CD4-positive, alpha-beta memory T cell (primary cell): Measurements from ENCODE around the gene DIP2C. TPM values are rescaled to one million over a fixed set of nuclear protein-coding genes. Genes with fewer than 3 reads are reported as not detected.
"Not testable (repeated sequence)": the region's sequence is repeated elsewhere in the genome, so short reads cannot be mapped to it uniquely, and the experiment has no call there.

Experiments
- CTCF ChIA-PET: fragments of 350-600 bp; sonication (Branson Sonifier 250); formaldehyde crosslinking; loops from one replicate; lab custom pipeline; 2021; ENCODE audit warnings: inconsistent platforms; ENCODE audit not compliant: partially characterized antibody; lab: Charles Lee
- POLR2A ChIA-PET: fragments of 350-600 bp; sonication (Branson Sonifier 250); formaldehyde crosslinking; loops from one replicate; lab custom pipeline; 2021; ENCODE audit not compliant: partially characterized antibody; lab: Charles Lee
- DNase-seq, 5 donors: peaks; one replicate each; pipeline versions ENCODE4 v3.0.0 to v3.0.0-alpha.2; 2020 to 2022; ENCODE audit warnings: mixed read lengths in 1 of 5
- H3K27ac ChIP-seq: one replicate; pipeline ENCODE4 v1.7.0; 2013; ENCODE audit warnings: low read depth, low read length
- H3K27me3 ChIP-seq: 2 replicates; pipeline ENCODE4 v1.7.0; 2013; ENCODE audit warnings: mild to moderate bottlenecking, low read length, moderate library complexity; ENCODE audit not compliant: insufficient read depth
- H3K36me3 ChIP-seq: 2 replicates; pipeline ENCODE4 v1.7.0; 2013; ENCODE audit warnings: mild to moderate bottlenecking, low read length, moderate library complexity; ENCODE audit not compliant: insufficient read depth
- H3K4me1 ChIP-seq: 2 replicates; pipeline ENCODE4 v1.7.0; 2013; ENCODE audit warnings: mild to moderate bottlenecking, low read length, moderate library complexity; ENCODE audit not compliant: insufficient read depth
- H3K4me3 ChIP-seq, 2 donors: one replicate each; pipeline ENCODE4 v1.7.0; 2013; ENCODE audit warnings: low read length in 2 of 2, mild to moderate bottlenecking in 1 of 2
- H3K9me3 ChIP-seq, 2 donors: one replicate each; pipeline ENCODE4 v1.7.0; 2013; ENCODE audit warnings: low read length in 2 of 2, control low read depth in 1 of 2; ENCODE audit not compliant: control insufficient read depth in 1 of 2
- H3K27ac Mint-ChIP-seq, 7 donors: one replicate each; pipeline ENCODE4 v1.8.0; 2020 to 2021; ENCODE audit warnings: mixed read lengths in 7 of 7, mild to moderate bottlenecking in 6 of 7, inconsistent platforms in 3 of 7, moderate library complexity in 3 of 7
- H3K27me3 Mint-ChIP-seq, 2 donors: one replicate each; pipeline ENCODE4 v1.8.0; 2020 to 2021; ENCODE audit warnings: mixed read lengths in 2 of 2
- H3K36me3 Mint-ChIP-seq, 2 donors: one replicate each; pipeline ENCODE4 v1.8.0; 2020 to 2021; ENCODE audit warnings: mixed read lengths in 2 of 2, inconsistent platforms in 1 of 2, mild to moderate bottlenecking in 1 of 2
- H3K4me1 Mint-ChIP-seq, 4 donors: one replicate each; pipeline ENCODE4 v1.8.0; 2020 to 2021; ENCODE audit warnings: mixed read lengths in 4 of 4, mild to moderate bottlenecking in 1 of 4
- H3K4me3 Mint-ChIP-seq, 8 donors: one replicate each; pipeline ENCODE4 v1.8.0; 2020 to 2021; ENCODE audit warnings: mixed read lengths in 8 of 8, mild to moderate bottlenecking in 7 of 8, moderate library complexity in 6 of 8, inconsistent platforms in 3 of 8
- H3K9me3 Mint-ChIP-seq, 8 donors: one replicate each; pipeline ENCODE4 v1.8.0; 2020 to 2021; ENCODE audit warnings: mixed read lengths in 8 of 8, mild to moderate bottlenecking in 5 of 8, inconsistent platforms in 3 of 8, moderate library complexity in 1 of 8
- intact Hi-C: fragments of 100-400 bp; cut with micrococcal nuclease; formaldehyde crosslinking; loops from one replicate; pipeline ENCODE4 v1.15.1; 2023
- polyA plus RNA-seq, 2 donors: library from polyadenylated mRNA; unstranded; fragments of 300-500 nt; fragmentation: Illumina TruSeq; gene quantifications; one replicate each; pipeline ENCODE4 v1.2.3, GENCODE V29; 2021
- total RNA-seq, 2 experiments: library from RNA; stranded (reverse); gene quantifications; one replicate each; pipeline ENCODE4 v1.2.3, GENCODE V29; 2021

DIP2C gene
- total and polyA plus RNA-seq, 4 experiments from 2014 or later = 1.1 to 6.0 (median 3.9) TPM

DNA sequence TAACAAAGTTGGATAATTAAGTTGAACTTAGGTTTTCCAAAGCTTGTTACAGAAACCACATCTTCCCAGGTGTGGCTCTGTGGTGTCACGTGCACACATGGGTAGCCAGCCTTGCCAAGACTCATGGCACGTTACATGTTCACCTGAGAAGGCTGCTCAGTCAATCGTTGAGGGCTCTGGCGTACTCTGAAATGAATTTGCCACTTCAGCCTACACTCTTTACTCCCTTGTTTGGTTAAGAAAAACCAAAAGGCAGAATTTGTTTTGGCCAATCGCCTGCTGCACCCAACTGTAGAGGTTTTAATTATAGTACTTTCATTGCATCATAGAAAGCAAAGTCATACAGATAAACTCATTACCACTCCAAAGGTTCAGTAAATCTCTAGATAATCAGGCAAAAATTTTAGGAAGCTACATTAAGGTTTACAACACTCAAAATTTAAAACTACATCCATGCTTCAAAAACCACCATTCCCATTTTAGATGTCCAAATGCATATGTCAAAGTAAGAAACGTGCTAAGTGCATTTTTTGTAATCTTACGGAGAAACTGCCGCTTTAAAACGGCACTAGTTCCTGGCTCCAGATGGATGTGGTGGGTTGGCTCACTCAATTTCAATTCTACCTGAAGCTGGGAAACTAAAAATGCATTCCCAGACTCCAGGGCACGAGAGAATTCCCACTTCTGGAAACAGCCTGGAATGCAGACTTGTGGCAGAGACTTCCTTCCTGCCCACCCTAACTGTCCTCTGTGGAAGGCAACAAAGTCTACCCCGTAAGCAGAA is 88.4 kb downstream of the DIP2C start:
- H3K4me3 ChIP-seq = no peak overlapping the region
- no peak overlapping the region for H3K4me3 Mint-ChIP-seq
- no peak for DNase-seq
- H3K27me3 ChIP-seq = peaks cover 5% of the 10 kb centered on the region
- H3K4me1 Mint-ChIP-seq = peaks cover 0 to 1% (median 0%) of the 10 kb centered on the region in 4 donors
- no peaks in the 10 kb centered on the region for H3K4me1 ChIP-seq
- no peak overlapping the region for H3K27ac ChIP-seq
- CTCF ChIA-PET = no interaction called here
- intact Hi-C loops = no loop called here
- H3K36me3 ChIP-seq = no peaks in the 10 kb centered on the region
- H3K9me3 ChIP-seq = no peaks in the 10 kb centered on the region
- no peaks in the 10 kb centered on the region for H3K36me3 Mint-ChIP-seq
- POLR2A ChIA-PET = no interaction called here
- H3K9me3 Mint-ChIP-seq = no peaks in the 10 kb centered on the region
- no peak overlapping the region for H3K27ac Mint-ChIP-seq
- peaks cover 1 to 5% of the 10 kb centered on the region in 2 donors for H3K27me3 Mint-ChIP-seq

DNA sequence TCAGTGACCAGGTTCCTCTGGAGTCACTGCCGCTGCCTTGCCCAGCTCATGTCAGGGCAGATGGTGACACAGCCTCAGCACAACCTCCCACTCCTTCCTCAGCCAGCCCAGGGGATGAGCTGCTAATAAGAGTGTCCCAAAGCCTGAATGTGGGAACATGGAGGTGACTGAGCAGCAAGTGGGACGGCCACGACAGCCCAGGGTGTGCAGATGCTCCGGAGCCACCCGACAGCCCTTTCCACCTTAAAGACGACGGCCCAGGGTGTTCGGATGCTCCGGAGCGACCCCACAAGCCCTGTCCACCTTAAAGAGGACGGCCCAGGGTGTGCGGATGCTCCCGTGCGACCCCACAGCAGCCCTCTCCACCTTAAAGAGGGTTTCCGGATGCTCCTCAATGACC is 89.2 kb downstream of the DIP2C start:
- Histone ChIP-seq H3K9me3 (no peaks in the 10 kb centered on the region), H3K27me3 (peaks cover 5% of the 10 kb centered on the region), H3K27ac (no peak overlapping the region), H3K4me3 (no peak overlapping the region), H3K36me3 (no peaks in the 10 kb centered on the region), H3K4me1 (no peaks in the 10 kb centered on the region)
- POLR2A ChIA-PET = no interaction called here
- DNase-seq = no peak
- CTCF ChIA-PET = no interaction called here
- Mint-ChIP-seq H3K9me3 (no peaks in the 10 kb centered on the region), H3K4me1 (no peaks in the 10 kb centered on the region), H3K36me3 (no peaks in the 10 kb centered on the region), H3K27ac (no peak overlapping the region), H3K27me3 (peaks cover 1 to 5% of the 10 kb centered on the region in 2 donors), H3K4me3 (no peak overlapping the region)
- intact Hi-C loops = no loop called here

DNA sequence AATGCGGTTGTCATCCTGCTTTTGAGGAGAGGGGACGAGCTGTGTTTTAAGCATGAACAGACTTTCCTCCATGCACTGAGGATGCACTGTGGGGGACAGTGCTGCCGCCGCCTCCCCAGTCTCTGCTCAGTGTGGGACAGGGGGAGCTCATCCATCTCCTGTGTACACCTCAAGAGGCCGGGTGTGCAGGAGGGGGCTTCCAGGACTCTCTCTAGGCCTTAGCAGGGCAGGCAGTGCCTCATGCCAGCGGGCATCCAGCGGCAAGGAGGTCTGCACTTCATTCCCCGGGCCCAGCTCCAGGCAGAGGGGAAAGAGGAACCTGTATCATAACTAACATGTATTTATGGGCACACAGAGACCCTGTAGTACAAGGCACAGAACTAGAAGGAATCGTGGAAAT is 89.7 kb downstream of the DIP2C start:
- Mint-ChIP-seq H3K9me3 (no peaks in the 10 kb centered on the region), H3K27me3 (peaks cover 1 to 5% of the 10 kb centered on the region in 2 donors), H3K27ac (no peak overlapping the region), H3K4me1 (no peaks in the 10 kb centered on the region), H3K36me3 (no peaks in the 10 kb centered on the region), H3K4me3 (no peak overlapping the region)
- Histone ChIP-seq H3K27ac (no peak overlapping the region), H3K4me1 (no peaks in the 10 kb centered on the region), H3K27me3 (peaks cover 5% of the 10 kb centered on the region), H3K9me3 (no peaks in the 10 kb centered on the region), H3K36me3 (no peaks in the 10 kb centered on the region), H3K4me3 (no peak overlapping the region)
- POLR2A ChIA-PET = no interaction called here
- no peak for DNase-seq
- intact Hi-C loops = no loop called here
- CTCF ChIA-PET = no interaction called here

DNA sequence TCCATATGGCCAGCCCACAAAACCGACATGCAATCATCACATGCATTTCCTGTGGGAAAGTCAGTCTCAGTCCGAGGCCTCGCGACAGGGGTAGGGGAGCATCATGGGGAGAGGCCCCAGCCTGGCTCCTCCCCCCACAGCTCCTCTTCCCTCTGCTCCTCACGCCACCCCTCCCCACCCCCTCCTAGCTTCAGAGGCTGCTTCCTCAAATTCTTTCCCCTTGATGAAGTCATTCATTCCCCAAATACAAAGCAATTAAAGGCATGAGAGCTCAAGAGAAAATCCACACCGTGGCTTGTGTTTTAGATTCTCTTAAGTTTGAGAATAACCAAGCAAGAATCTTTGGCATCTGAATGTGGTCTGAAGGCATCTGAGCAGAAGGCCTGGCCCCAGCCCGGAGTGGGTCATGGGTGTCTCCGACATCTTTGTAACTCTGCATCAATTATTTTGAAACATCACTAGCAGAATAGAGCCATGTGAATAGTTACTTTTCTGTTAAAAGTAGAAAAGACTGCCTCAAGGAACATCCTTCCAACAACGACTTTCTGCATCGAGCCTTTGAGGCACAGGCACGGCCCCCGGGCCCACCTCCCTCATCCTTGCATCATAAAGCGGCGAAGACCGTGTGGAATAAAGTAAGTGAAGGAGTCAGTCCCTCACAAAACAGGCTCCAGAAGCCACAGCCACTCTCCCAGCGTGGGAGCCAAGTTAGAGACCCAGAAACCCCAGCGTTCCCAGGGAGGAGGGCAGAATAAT is 90.9 kb downstream of the DIP2C start:
- no peaks in the 10 kb centered on the region for H3K4me1 ChIP-seq
- no peak for DNase-seq
- H3K27ac ChIP-seq = no peak overlapping the region
- H3K27ac Mint-ChIP-seq = no peak overlapping the region
- no peak overlapping the region for H3K4me3 ChIP-seq
- H3K9me3 ChIP-seq = no peaks in the 10 kb centered on the region
- POLR2A ChIA-PET = no interaction called here
- intact Hi-C loops = no loop called here
- no peaks in the 10 kb centered on the region for H3K36me3 Mint-ChIP-seq
- no peaks in the 10 kb centered on the region for H3K36me3 ChIP-seq
- H3K4me1 Mint-ChIP-seq = no peaks in the 10 kb centered on the region
- H3K27me3 Mint-ChIP-seq = peaks cover 1 to 3% of the 10 kb centered on the region in 2 donors
- H3K4me3 Mint-ChIP-seq = no peak overlapping the region
- CTCF ChIA-PET = no interaction called here
- peaks cover 5% of the 10 kb centered on the region for H3K27me3 ChIP-seq
- no peaks in the 10 kb centered on the region for H3K9me3 Mint-ChIP-seq

DNA sequence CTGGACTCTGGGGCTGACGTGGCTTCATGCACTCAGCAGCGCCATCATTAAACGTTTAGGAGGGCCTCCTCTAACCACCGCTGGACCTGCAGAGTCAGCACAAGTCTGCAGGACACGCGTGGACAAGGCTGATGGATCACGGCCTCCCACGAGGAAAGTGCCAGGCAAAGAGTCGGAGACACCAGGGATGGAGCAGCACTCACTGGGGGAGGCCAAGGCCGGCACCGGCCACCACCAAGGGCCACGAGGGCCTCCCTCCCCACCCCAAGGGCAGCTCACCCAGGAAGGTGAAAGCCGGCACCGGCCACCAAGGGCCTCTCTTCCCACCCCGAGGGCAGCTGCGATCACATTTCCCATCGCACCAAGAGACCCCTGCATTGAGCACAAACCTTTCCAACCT is 91.5 kb downstream of the DIP2C start:
- ChIA-PET CTCF (no interaction called here), POLR2A (no interaction called here)
- no peaks in the 10 kb centered on the region for H3K36me3 ChIP-seq
- no peak overlapping the region for H3K4me3 Mint-ChIP-seq
- no peaks in the 10 kb centered on the region for H3K4me1 ChIP-seq
- no peaks in the 10 kb centered on the region for H3K4me1 Mint-ChIP-seq
- peaks cover 3 to 5% of the 10 kb centered on the region in 2 donors for H3K27me3 Mint-ChIP-seq
- no peaks in the 10 kb centered on the region for H3K9me3 ChIP-seq
- intact Hi-C loops = no loop called here
- no peaks in the 10 kb centered on the region for H3K36me3 Mint-ChIP-seq
- H3K27me3 ChIP-seq = peaks cover 5% of the 10 kb centered on the region
- H3K4me3 ChIP-seq = no peak overlapping the region
- DNase-seq = no peak
- H3K9me3 Mint-ChIP-seq = no peaks in the 10 kb centered on the region
- no peak overlapping the region for H3K27ac ChIP-seq
- no peak overlapping the region for H3K27ac Mint-ChIP-seq

DNA sequence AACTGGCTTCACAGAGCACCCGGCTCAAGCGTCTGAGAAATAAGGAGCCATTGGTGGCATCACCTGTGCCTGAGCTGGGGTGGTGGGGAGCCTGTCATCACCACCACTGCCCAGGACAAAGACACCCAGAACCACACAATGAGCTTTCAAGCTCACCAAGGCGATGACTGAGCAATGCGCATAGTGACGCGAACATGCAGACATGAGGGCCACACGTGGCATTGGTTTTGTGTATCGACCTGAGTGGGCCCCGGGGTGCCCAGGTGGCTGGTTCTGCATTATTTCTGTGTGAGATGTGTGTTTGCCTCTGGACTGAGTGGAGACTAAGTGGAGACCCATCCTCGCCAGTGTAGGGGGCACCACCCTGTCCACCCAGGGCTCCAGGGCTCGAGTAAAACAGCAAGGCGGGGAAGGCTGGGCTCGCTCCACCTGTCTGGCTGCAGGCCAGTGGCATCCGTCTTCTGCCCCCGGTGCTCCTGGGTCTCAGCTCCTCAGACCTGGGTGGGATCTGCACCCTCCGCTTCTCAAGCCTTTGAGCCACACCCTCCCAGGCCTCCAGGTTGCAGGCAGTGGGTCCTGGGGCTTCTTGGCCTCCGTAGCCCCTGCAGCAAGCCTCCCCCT is 92.6 kb downstream of the DIP2C start:
- H3K9me3 Mint-ChIP-seq = no peaks in the 10 kb centered on the region
- no peaks in the 10 kb centered on the region for H3K4me1 Mint-ChIP-seq
- no peaks in the 10 kb centered on the region for H3K36me3 ChIP-seq
- H3K27ac Mint-ChIP-seq = no peak overlapping the region
- H3K4me3 ChIP-seq = no peak overlapping the region
- intact Hi-C loops = no loop called here
- DNase-seq = no peak
- ChIA-PET POLR2A (no interaction called here), CTCF (no interaction called here)
- no peaks in the 10 kb centered on the region for H3K4me1 ChIP-seq
- peaks cover 5% of the 10 kb centered on the region for H3K27me3 ChIP-seq
- no peaks in the 10 kb centered on the region for H3K9me3 ChIP-seq
- H3K27ac ChIP-seq = no peak overlapping the region
- H3K4me3 Mint-ChIP-seq = no peak overlapping the region
- H3K36me3 Mint-ChIP-seq = no peaks in the 10 kb centered on the region
- peaks cover 4 to 5% of the 10 kb centered on the region in 2 donors for H3K27me3 Mint-ChIP-seq

DNA sequence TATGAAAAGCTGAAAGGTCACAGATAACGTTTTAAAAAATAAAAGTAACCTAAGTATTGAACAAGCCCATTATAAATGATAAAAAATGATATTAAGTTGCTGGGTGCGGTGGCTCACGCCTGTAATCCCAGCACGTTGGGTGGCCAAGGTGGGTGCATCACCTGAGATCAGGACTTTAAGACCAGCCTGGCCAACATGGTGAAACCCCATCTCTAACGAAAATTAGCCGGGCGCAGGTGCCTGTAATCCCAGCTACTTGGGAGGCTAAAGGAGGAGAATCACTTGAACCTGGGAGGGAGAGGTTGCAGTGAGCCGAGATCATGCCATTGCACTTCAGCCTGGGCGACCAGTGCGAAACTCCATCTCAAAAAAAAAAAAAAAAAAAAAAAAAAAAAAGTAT is 93.3 kb downstream of the DIP2C start:
- H3K4me3 Mint-ChIP-seq, intact Hi-C loops, H3K4me1 Mint-ChIP-seq, H3K9me3 Mint-ChIP-seq, CTCF ChIA-PET, H3K27ac Mint-ChIP-seq, H3K9me3 ChIP-seq, POLR2A ChIA-PET, H3K4me3 ChIP-seq, H3K27me3 ChIP-seq, H3K27ac ChIP-seq, H3K36me3 ChIP-seq, DNase-seq, H3K36me3 Mint-ChIP-seq, H3K4me1 ChIP-seq, H3K27me3 Mint-ChIP-seq: not testable (repeated sequence)
